A549 (cell line): Measurements from ENCODE around the gene NOL3.

Source experiments
- CHD2 ChIP-seq: fragments of 150-350 bp; IDR thresholded peaks from 2 replicates; pipeline ENCODE4 v1.6.1; 2014; ENCODE audit warnings: low read length; ENCODE audit not compliant: partially characterized antibody
- CTCF ChIP-seq: fragments of >200 bp; sonication (Bioruptor Twin); formaldehyde crosslinking; IDR thresholded peaks from 3 replicates; pipeline ENCODE4 v1.5.1; 2016
- HDAC2 ChIP-seq: fragments of 200-600 bp; sonication (generic); IDR thresholded peaks from 2 replicates; pipeline ENCODE4 v1.6.1; 2016
- HOXA7 ChIP-seq: fragments of 250-450 bp; sonication (Bioruptor Pico); IDR thresholded peaks from 2 replicates; pipeline ENCODE4 v1.5.0; 2020; ENCODE audit warnings: mild to moderate bottlenecking, moderate library complexity
- KDM1A ChIP-seq: fragments of 200-600 bp; sonication (generic); IDR thresholded peaks from 2 replicates; pipeline ENCODE4 v1.6.1; 2016; ENCODE audit warnings: low read depth, mild to moderate bottlenecking
- POLR2A ChIP-seq: IDR thresholded peaks from 2 replicates; pipeline ENCODE4 v1.6.1; 2012; ENCODE audit warnings: mild to moderate bottlenecking, low read length
- POLR2AphosphoS2 ChIP-seq: conservative IDR thresholded peaks from 2 replicates; pipeline ENCODE4 v1.6.1; 2012; ENCODE audit warnings: low read length, improper control_type of control experiment, inconsistent platforms
- RAD21 ChIP-seq, 2 experiments: fragments of >200 bp in 1 of 2; sonication (Bioruptor Twin) in 1 of 2; formaldehyde crosslinking in 1 of 2; IDR thresholded peaks in 1 of 2; conservative IDR thresholded peaks in 1 of 2; 2 replicates in 1 of 2; 3 replicates in 1 of 2; pipeline ENCODE4 v1.6.1; 2012 to 2018; ENCODE audit warnings: inconsistent platforms in 1 of 2
- REST ChIP-seq: fragments of 200-600 bp; sonication (generic); IDR thresholded peaks from 2 replicates; pipeline ENCODE4 v1.6.1; 2016; ENCODE audit warnings: antibody characterized with exemption, mild to moderate bottlenecking, moderate library complexity
- SMC3 ChIP-seq: fragments of >200 bp; sonication (Bioruptor Twin); formaldehyde crosslinking; IDR thresholded peaks from 3 replicates; pipeline ENCODE4 v1.6.1; 2018; ENCODE audit warnings: inconsistent platforms

- TF ChIP-seq REST (no peak), POLR2A (no peak), POLR2AphosphoS2 (no peak), CTCF (no peak), HDAC2 (no peak), CHD2 (no peak), HOXA7 (no peak), SMC3 (no peak), KDM1A (no peak), RAD21 (conservative IDR thresholded peaks at IDR 0.05 in 1 of 2, IDR thresholded peaks at IDR 0.05 in 1 of 2) (no peak)
Measured at GRCh38 chr16:67177743-67178699, 7.7 kb downstream of the NOL3 start.
